Body of pancreas (tissue), 4 donors: Measurements from ENCODE around the gene NUDT12.

ENCODE experiments used
- POLR2A ChIP-seq, 3 donors: fragments of 450-650 bp; IDR thresholded peaks; one replicate each; pipeline ENCODE4 v1.6.1; 2016; ENCODE audit warnings: antibody characterized with exemption in 3 of 3, mild to moderate bottlenecking in 2 of 3
- TF ChIP-seq, protein P1 (sequence below), 7 experiments: fragments of 450-650 bp in 4 of 7; fragments of 200-600 bp in 3 of 7; sonication (generic) in 3 of 7; IDR thresholded peaks; one replicate each; pipeline ENCODE4 v1.5.1; 2016 to 2019; ENCODE audit warnings: antibody characterized with exemption in 7 of 7

DNA sequence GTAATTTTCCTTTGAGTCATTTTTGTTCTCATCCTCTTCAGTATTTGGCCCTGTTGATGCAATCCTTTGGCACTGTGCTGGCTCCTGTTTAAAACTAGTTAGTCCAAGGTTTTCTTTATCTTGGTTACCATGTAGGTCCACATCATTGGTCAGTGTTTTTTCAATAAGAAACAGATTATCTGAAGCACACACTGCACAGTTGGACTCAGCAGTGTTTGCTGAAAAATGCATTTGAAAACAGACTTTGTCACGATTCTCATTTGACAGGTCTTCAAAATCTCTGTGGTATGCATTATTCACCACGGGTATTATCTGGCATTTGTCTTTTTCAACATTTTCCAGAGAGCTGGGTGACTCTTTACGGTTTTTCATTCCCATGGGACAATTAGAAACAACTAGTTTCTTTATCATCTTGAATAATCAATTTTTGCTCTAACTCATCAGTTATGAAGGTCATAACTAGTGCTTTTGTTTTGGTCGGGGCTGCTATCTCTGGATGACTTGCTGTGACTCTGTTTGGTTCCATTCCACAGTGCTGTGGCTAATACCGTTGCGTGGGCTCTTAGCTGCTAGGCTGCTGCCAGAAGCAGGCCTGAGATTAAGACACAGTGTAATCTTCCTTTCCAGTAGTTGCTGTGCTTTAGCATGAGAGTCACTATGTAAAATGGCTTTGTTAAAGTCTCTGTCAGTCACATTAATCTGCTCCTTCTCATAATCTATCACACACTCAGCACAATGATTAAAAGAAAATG is 36.2 kb downstream of the NUDT12 start:
- TF ChIP-seq, protein P1, sequence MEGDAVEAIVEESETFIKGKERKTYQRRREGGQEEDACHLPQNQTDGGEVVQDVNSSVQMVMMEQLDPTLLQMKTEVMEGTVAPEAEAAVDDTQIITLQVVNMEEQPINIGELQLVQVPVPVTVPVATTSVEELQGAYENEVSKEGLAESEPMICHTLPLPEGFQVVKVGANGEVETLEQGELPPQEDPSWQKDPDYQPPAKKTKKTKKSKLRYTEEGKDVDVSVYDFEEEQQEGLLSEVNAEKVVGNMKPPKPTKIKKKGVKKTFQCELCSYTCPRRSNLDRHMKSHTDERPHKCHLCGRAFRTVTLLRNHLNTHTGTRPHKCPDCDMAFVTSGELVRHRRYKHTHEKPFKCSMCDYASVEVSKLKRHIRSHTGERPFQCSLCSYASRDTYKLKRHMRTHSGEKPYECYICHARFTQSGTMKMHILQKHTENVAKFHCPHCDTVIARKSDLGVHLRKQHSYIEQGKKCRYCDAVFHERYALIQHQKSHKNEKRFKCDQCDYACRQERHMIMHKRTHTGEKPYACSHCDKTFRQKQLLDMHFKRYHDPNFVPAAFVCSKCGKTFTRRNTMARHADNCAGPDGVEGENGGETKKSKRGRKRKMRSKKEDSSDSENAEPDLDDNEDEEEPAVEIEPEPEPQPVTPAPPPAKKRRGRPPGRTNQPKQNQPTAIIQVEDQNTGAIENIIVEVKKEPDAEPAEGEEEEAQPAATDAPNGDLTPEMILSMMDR (IDR thresholded peaks at IDR 0.05), result no peak
- no peak for TF ChIP-seq POLR2A (IDR thresholded peaks at IDR 0.05)
